Upper lobe of right lung (tissue), 1 donor: ENCODE data around the gene SLC9A9. TPM values are rescaled to one million over a fixed set of nuclear protein-coding genes. Genes with fewer than 3 reads are reported as not detected.

Source experiments
- ATAC-seq: fragments of 200-7000 bp; cut with Tn5 transposase; one replicate; pipeline ENCODE4 v1.9.1; 2020; ENCODE audit warnings: mild to moderate bottlenecking, moderate library complexity
- DNase-seq: peaks from one replicate; pipeline ENCODE4 v3.0.0-alpha.2; 2020
- H3K27ac ChIP-seq: fragments of 200-600 bp; one replicate; pipeline ENCODE4 v1.8.0; 2022
- H3K27me3 ChIP-seq: fragments of 200-600 bp; one replicate; pipeline ENCODE4 v1.8.0; 2022; ENCODE audit warnings: mild to moderate bottlenecking
- H3K36me3 ChIP-seq: fragments of 200-600 bp; one replicate; pipeline ENCODE4 v1.8.0; 2022
- H3K4me1 ChIP-seq: fragments of 200-600 bp; one replicate; pipeline ENCODE4 v1.8.0; 2022
- H3K4me3 ChIP-seq: fragments of 200-600 bp; one replicate; pipeline ENCODE4 v1.8.0; 2022; ENCODE audit warnings: mild to moderate bottlenecking
- H3K9me3 ChIP-seq: fragments of 200-600 bp; one replicate; pipeline ENCODE4 v1.8.0; 2022
- CTCF ChIP-seq: fragments of 200-600 bp; IDR thresholded peaks from one replicate; pipeline ENCODE4 v1.8.0; 2022; ENCODE audit warnings: antibody characterized with exemption
- intact Hi-C: fragments of 100-400 bp; cut with DNase I; formaldehyde crosslinking; loops from one replicate; pipeline ENCODE4 v1.11.0; 2022
- total RNA-seq: library from RNA; stranded (reverse); fragmentation: NEBNext Ultra II Directional; extraction: Animal tissue kit (Norgen Biotek cat#: 25700); gene quantifications from one replicate; pipeline ENCODE4 v1.2.1, GENCODE V29; 2021
- donor health status: DM: no; HTN: yes; CAD: no; lungs with severe emphysema.

The SLC9A9 gene
- total RNA-seq, 1 donor from 2014 or later = 13.3 TPM

GRCh38 chr3:143419611-143420010 lies 428.7 kb downstream of the SLC9A9 start:
- no peak overlapping the region for H3K27ac ChIP-seq
- no peaks in the 10 kb centered on the region for H3K36me3 ChIP-seq
- no peak for ATAC-seq
- TF ChIP-seq CTCF = no peak
- no peaks in the 10 kb centered on the region for H3K27me3 ChIP-seq
- no peaks in the 10 kb centered on the region for H3K4me1 ChIP-seq
- intact Hi-C loops = no loop called here
- DNase-seq = no peak
- H3K9me3 ChIP-seq = no peaks in the 10 kb centered on the region
- no peak overlapping the region for H3K4me3 ChIP-seq

- no peak for TF ChIP-seq CTCF
- ATAC-seq = no peak
Observed at GRCh38 chr3:143418391-143418790, 429.9 kb downstream of the SLC9A9 start.

GRCh38 chr3:143416229-143416628 lies 432.0 kb downstream of the SLC9A9 start:
- no peak for DNase-seq
- intact Hi-C loops = no loop called here
- Histone ChIP-seq H3K4me3 (no peak overlapping the region), H3K9me3 (no peaks in the 10 kb centered on the region), H3K36me3 (no peaks in the 10 kb centered on the region), H3K27ac (no peak overlapping the region), H3K4me1 (no peaks in the 10 kb centered on the region), H3K27me3 (no peaks in the 10 kb centered on the region)
- no peak for TF ChIP-seq CTCF
- no peak for ATAC-seq

More at GRCh38 chr3:143418391-143418790, 429.9 kb downstream of the SLC9A9 start:
- H3K27me3 ChIP-seq = no peaks in the 10 kb centered on the region
- no peak overlapping the region for H3K4me3 ChIP-seq
- no peaks in the 10 kb centered on the region for H3K9me3 ChIP-seq
- H3K27ac ChIP-seq = no peak overlapping the region
- no peaks in the 10 kb centered on the region for H3K4me1 ChIP-seq
- intact Hi-C loops = no loop called here
- no peaks in the 10 kb centered on the region for H3K36me3 ChIP-seq
- no peak for DNase-seq

GRCh38 chr3:143414571-143415253 lies 433.6 kb downstream of the SLC9A9 start:
- Histone ChIP-seq H3K27ac (no peak overlapping the region), H3K4me1 (no peaks in the 10 kb centered on the region), H3K27me3 (no peaks in the 10 kb centered on the region), H3K36me3 (no peaks in the 10 kb centered on the region), H3K9me3 (no peaks in the 10 kb centered on the region), H3K4me3 (no peak overlapping the region)
- ATAC-seq (no peak), DNase-seq (no peak)
- intact Hi-C loops = no loop called here
- TF ChIP-seq CTCF = no peak

GRCh38 chr3:143413372-143413771 lies 434.9 kb downstream of the SLC9A9 start:
- Histone ChIP-seq H3K36me3 (no peaks in the 10 kb centered on the region), H3K27ac (no peak overlapping the region), H3K9me3 (no peaks in the 10 kb centered on the region), H3K4me3 (no peak overlapping the region), H3K4me1 (no peaks in the 10 kb centered on the region), H3K27me3 (no peaks in the 10 kb centered on the region)
- intact Hi-C loops = no loop called here
- ATAC-seq = no peak
- no peak for DNase-seq
- no peak for TF ChIP-seq CTCF

- no peak for TF ChIP-seq CTCF
- intact Hi-C loops = no loop called here
- H3K27ac ChIP-seq = no peak overlapping the region
- no peaks in the 10 kb centered on the region for H3K9me3 ChIP-seq
- no peaks in the 10 kb centered on the region for H3K4me1 ChIP-seq
- ATAC-seq = no peak
- DNase-seq = no peak
- H3K36me3 ChIP-seq = no peaks in the 10 kb centered on the region
- H3K4me3 ChIP-seq = no peak overlapping the region
- H3K27me3 ChIP-seq = no peaks in the 10 kb centered on the region
Observed at GRCh38 chr3:143412084-143412483, 436.2 kb downstream of the SLC9A9 start.
